Endothelial cell of umbilical vein (primary cell): ENCODE data around the gene SLC11A2. TPM values are rescaled to one million over a fixed set of nuclear protein-coding genes. Genes with fewer than 3 reads are reported as not detected.

Experiments
- BruUV-seq: library from RNA; stranded (reverse); fragments of 400-500 nt; replicated peaks from 2 replicates; lab custom pipeline; 2021; lab: Mats Ljungman, UMichigan
- CTCF ChIA-PET: fragments of 300-600, 350-600 bp; sonication (Branson Sonifier 250); formaldehyde crosslinking; loops from one replicate; lab custom pipeline; 2021; ENCODE audit warnings: antibody characterized with exemption, inconsistent platforms; lab: Charles Lee
- POLR2A ChIA-PET: fragments of 300-600, 350-600 bp; sonication (Branson Sonifier 250); formaldehyde crosslinking; loops from one replicate; lab custom pipeline; 2021; ENCODE audit warnings: antibody characterized with exemption, inconsistent platforms; lab: Charles Lee
- DNase-seq: peaks from one replicate; pipeline ENCODE4 v3.0.0-alpha.2; 2011; ENCODE audit warnings: low read depth, low spot score
- FAIRE-seq: peaks from 2 replicates; lab custom pipeline; 2011; peaks lifted over from hg19 to GRCh38; lab: Jason Lieb, UNC
- H2AFZ ChIP-seq: 2 replicates; pipeline ENCODE4 v1.6.0; 2012; ENCODE audit warnings: low read depth, low read length, control low read depth, inconsistent platforms
- H3K27ac ChIP-seq: 2 replicates; pipeline ENCODE4 v1.5.1; 2011; ENCODE audit warnings: low read depth, mild to moderate bottlenecking, control low read depth, low read length, moderate library complexity; ENCODE audit not compliant: insufficient read depth
- H3K27me3 ChIP-seq, 2 experiments: 2 replicates each; pipeline versions ENCODE4 v1.6.0 to v1.6.1; 2011; ENCODE audit warnings: low read length in 2 of 2, mixed read lengths in 1 of 2; ENCODE audit not compliant: control insufficient read depth in 2 of 2, insufficient read depth in 2 of 2
- H3K36me3 ChIP-seq, 2 experiments: 2 replicates in 1 of 2; 3 replicates in 1 of 2; pipeline ENCODE4 v1.5.1; 2011; ENCODE audit warnings: low read length in 2 of 2, mild to moderate bottlenecking in 1 of 2, moderate library complexity in 1 of 2; ENCODE audit not compliant: control insufficient read depth in 2 of 2, insufficient read depth in 2 of 2; ENCODE audit errors: extremely low read depth in 1 of 2
- H3K4me1 ChIP-seq: 3 replicates; pipeline ENCODE4 v1.5.1; 2011; ENCODE audit warnings: mild to moderate bottlenecking, low read length; ENCODE audit not compliant: control insufficient read depth, insufficient read depth; ENCODE audit errors: extremely low read depth
- H3K4me2 ChIP-seq: 2 replicates; pipeline ENCODE4 v1.6.1; 2011; ENCODE audit warnings: low read length, control low read depth, mixed read lengths; ENCODE audit not compliant: insufficient read depth
- H3K4me3 ChIP-seq, 3 experiments: fragments of 200-600 bp in 1 of 3; sonication (generic), shearing (Covaris generic) in 1 of 3; replicated peaks in 1 of 3; 2 replicates each; pipeline ENCODE4 v1.5.1; 2011 to 2016; ENCODE audit warnings: control low read depth in 3 of 3, low read length in 3 of 3, mild to moderate bottlenecking in 2 of 3, inconsistent platforms in 1 of 3, low read depth in 1 of 3, moderate library complexity in 1 of 3; ENCODE audit not compliant: insufficient read depth in 1 of 3
- H3K79me2 ChIP-seq: 2 replicates; pipeline ENCODE4 v1.6.0; 2012; ENCODE audit warnings: low read length, inconsistent platforms; ENCODE audit not compliant: control insufficient read depth, insufficient read depth
- H3K9ac ChIP-seq: replicated peaks from 2 replicates; pipeline ENCODE3; 2011; ENCODE audit warnings: low read length, control low read depth; ENCODE audit not compliant: insufficient read depth; ENCODE audit errors: extremely low read depth
- H3K9me1 ChIP-seq: replicated peaks from 3 replicates; pipeline ENCODE4 v1.6.0; 2011; ENCODE audit warnings: mild to moderate bottlenecking, low read length; ENCODE audit not compliant: control insufficient read depth, insufficient read depth; ENCODE audit errors: extremely low read depth
- H3K9me3 ChIP-seq: replicated peaks from 2 replicates; pipeline ENCODE4 v1.5.1; 2012; ENCODE audit warnings: low read length, inconsistent platforms; ENCODE audit not compliant: control insufficient read depth, insufficient read depth
- H4K20me1 ChIP-seq: replicated peaks from 2 replicates; pipeline ENCODE3; 2011; ENCODE audit warnings: mild to moderate bottlenecking, low read length; ENCODE audit not compliant: control insufficient read depth, insufficient read depth; ENCODE audit errors: extremely low read depth
- CTCF ChIP-seq, 2 donors: IDR thresholded peaks; 1 replicate in 1 of 2; 2 replicates in 1 of 2; pipeline ENCODE4 v1.5.1; 2011; ENCODE audit warnings: low read length in 2 of 2, mild to moderate bottlenecking in 2 of 2, moderate library complexity in 2 of 2, control low read depth in 1 of 2, inconsistent platforms in 1 of 2, low read depth in 1 of 2; ENCODE audit not compliant: insufficient read depth in 1 of 2; ENCODE audit errors: extremely low read depth in 1 of 2
- FOS ChIP-seq: IDR thresholded peaks from 2 replicates; pipeline ENCODE4 v1.6.1; 2011; ENCODE audit warnings: mild to moderate bottlenecking, low read length, moderate library complexity, borderline replicate concordance; ENCODE audit not compliant: insufficient read depth
- GATA2 ChIP-seq: IDR thresholded peaks from 2 replicates; pipeline ENCODE4 v1.7.0; 2011; ENCODE audit warnings: low read depth, mild to moderate bottlenecking, moderate library complexity, mixed read lengths, low read length; ENCODE audit not compliant: insufficient read length, insufficient read depth
- MAX ChIP-seq: IDR thresholded peaks from 2 replicates; pipeline ENCODE4 v1.6.1; 2011; ENCODE audit not compliant: insufficient read depth, insufficient read length
- MYC ChIP-seq: IDR thresholded peaks from one replicate; pipeline ENCODE4 v1.6.1; 2011; ENCODE audit warnings: mild to moderate bottlenecking, low read depth, low read length
- POLR2A ChIP-seq: IDR thresholded peaks from 2 replicates; pipeline ENCODE4 v1.6.1; 2012; ENCODE audit warnings: low read depth, mild to moderate bottlenecking, control low read depth, low read length
- POLR2AphosphoS5 ChIP-seq: IDR thresholded peaks from 2 replicates; pipeline ENCODE4 v1.6.1; 2012; ENCODE audit warnings: low read depth, mild to moderate bottlenecking, control low read depth, low read length, moderate library complexity; ENCODE audit not compliant: insufficient read depth
- dilution Hi-C: fragments of 300-500 bp; cut with MboI; formaldehyde crosslinking; loops from one replicate; pipeline ENCODE4 v1.15.0; 2019; ENCODE audit warnings: low sequenced_read_pairs; ENCODE audit not compliant: extremely low pct_ligation_motif_present
- intact Hi-C: fragments of 100-400 bp; cut with micrococcal nuclease; formaldehyde crosslinking; loops from one replicate; pipeline ENCODE4 v1.10.0; 2022
- polyA plus RNA-seq, 4 experiments: library from polyadenylated mRNA; depleted of rRNA in 3 of 4; stranded (reverse) in 3 of 4; unstranded in 1 of 4; fragments of >200 nt; gene quantifications; 2 replicates each; pipeline versions ENCODE4 v1.2.1 to v1.2.3, GENCODE V29; 2011 to 2012; ENCODE audit warnings: missing spikeins in 1 of 4
- total RNA-seq: library from RNA; stranded (reverse); gene quantifications from 2 replicates; pipeline ENCODE4 v1.2.3, GENCODE V29; 2021

The SLC11A2 gene
- total and polyA plus RNA-seq, 2 donors (not counting 3 experiments of a cell fraction or from before 2014, with no cell fraction given), result 47.5 to 56.4 TPM

- H3K4me3 ChIP-seq, result no peak overlapping the region
- intact Hi-C loops (no loop called here), dilution Hi-C loops (no loop called here)
- H3K79me2 ChIP-seq, result peaks cover 24% of the 10 kb centered on the region
- no peaks in the 10 kb centered on the region for H3K27me3 ChIP-seq
- H3K36me3 ChIP-seq, result no peaks in the 10 kb centered on the region
- H4K20me1 ChIP-seq, result no peaks in the 10 kb centered on the region
- H3K9me1 ChIP-seq, result no peaks in the 10 kb centered on the region
- no peak overlapping the region for H3K4me2 ChIP-seq
- no peaks in the 10 kb centered on the region for H3K4me1 ChIP-seq
- no TSS peak for BruUV-seq
- CTCF ChIA-PET, result interaction anchor here (1.4 to 2.0 kb wide), 3 partner anchors 15 to 247 kb away, joined by 4 read pairs; partner anchors contain the start of gene SLC11A2
- H3K27ac ChIP-seq, result no peak overlapping the region
- POLR2A ChIA-PET, result no interaction called here
- DNase-seq (no peak), FAIRE-seq (no peak)
- H3K9me3 ChIP-seq, result no peaks in the 10 kb centered on the region
- TF ChIP-seq CTCF (IDR thresholded peaks at IDR 0.05; ENCODE audit: extremely low read depth in 1 of 2, insufficient read depth in 1 of 2, low read depth in 1 of 2, low read length in 2 of 2), result no peak
- TF ChIP-seq FOS, result no peak
- TF ChIP-seq MAX, result no peak
- TF ChIP-seq POLR2AphosphoS5, result no peak
- no peak for TF ChIP-seq POLR2A
- TF ChIP-seq GATA2, result no peak
- TF ChIP-seq MYC, result no peak
- no peak overlapping the region for H2AFZ ChIP-seq
- no peak overlapping the region for H3K9ac ChIP-seq
Measured at GRCh38 chr12:51011955-51012354, 14.2 kb downstream of the SLC11A2 start.
